Mesodermal cell (in vitro differentiated cells): ENCODE data around the gene CDK6.
A peak's percentile ranks its signal among the peaks of the same experiment; 100 is the strongest.
"Not testable (repeated sequence)": the region's sequence is repeated elsewhere in the genome, so short reads cannot be mapped to it uniquely, and the experiment has no call there.

Experiments
- H3K27ac ChIP-seq: 2 replicates; pipeline ENCODE4 v1.7.0; 2013; ENCODE audit warnings: mild to moderate bottlenecking, low read depth, low read length, moderate library complexity; ENCODE audit not compliant: severe bottlenecking
- H3K36me3 ChIP-seq: 2 replicates; pipeline ENCODE4 v1.7.1; 2013; ENCODE audit warnings: mild to moderate bottlenecking, low read length, moderate library complexity; ENCODE audit not compliant: control insufficient read depth, insufficient read depth
- H3K4me1 ChIP-seq: one replicate; pipeline ENCODE4 v1.7.1; 2013; ENCODE audit warnings: mild to moderate bottlenecking, low read length; ENCODE audit not compliant: insufficient read depth, control insufficient read depth, poor library complexity, severe bottlenecking
- H3K4me3 ChIP-seq: 2 replicates; pipeline ENCODE4 v1.7.0; 2013; ENCODE audit warnings: low read length, control low read depth, mild to moderate bottlenecking; ENCODE audit not compliant: insufficient read depth, poor library complexity, severe bottlenecking; ENCODE audit errors: extremely low read depth
- H3K9me3 ChIP-seq: 2 replicates; pipeline ENCODE4 v1.7.1; 2013; ENCODE audit warnings: mild to moderate bottlenecking, low read length, moderate library complexity; ENCODE audit not compliant: control insufficient read depth
- WGBS, 2 experiments: methylation state at CpG; one replicate each; pipeline ENCODE4 v1.1.5; 2013; ENCODE audit warnings: missing lambda C conversion rate in 2 of 2; ENCODE audit not compliant: insufficient coverage in 2 of 2; 5-methylcytosine and 5-hydroxymethylcytosine counted together

The CDK6 gene

GRCh38 chr7:92761391-92762097, 74.8 kb downstream of the CDK6 start:
- Histone ChIP-seq H3K36me3 (peaks cover 31% of the 10 kb centered on the region), H3K27ac (peak overlapping the region; percentile 1), H3K4me3 (no peak overlapping the region)

GRCh38 chr7:92758796-92759431, 77.5 kb downstream of the CDK6 start:
- H3K4me1 ChIP-seq: peaks cover 25% of the 10 kb centered on the region
- peaks cover 23% of the 10 kb centered on the region for H3K36me3 ChIP-seq
- no peak overlapping the region for H3K4me3 ChIP-seq
- 100% methylated on average over 1 of the region's 2 CpGs; no CpG with 5 or more reads in 1 of the 2 experiments for WGBS, 2 experiments
- peak overlapping the region; percentile 41 for H3K27ac ChIP-seq
- H3K9me3 ChIP-seq: no peaks in the 10 kb centered on the region

More at GRCh38 chr7:92761391-92762097, 74.8 kb downstream of the CDK6 start:
- Histone ChIP-seq H3K4me1 (peaks cover 30% of the 10 kb centered on the region), H3K9me3 (no peaks in the 10 kb centered on the region)

- WGBS, 2 experiments: 92% methylated on average over 2 of the region's 3 CpGs; no CpG with 5 or more reads in 1 of the 2 experiments
- not testable (repeated sequence) for H3K27ac ChIP-seq, H3K4me3 ChIP-seq, H3K9me3 ChIP-seq
- H3K4me1 ChIP-seq: peaks cover 25% of the 10 kb centered on the region
- H3K36me3 ChIP-seq: peaks cover 18% of the 10 kb centered on the region
Observed at GRCh38 chr7:92757311-92757910, 79.0 kb downstream of the CDK6 start.

- no peak overlapping the region for H3K4me3 ChIP-seq
- peaks cover 14% of the 10 kb centered on the region for H3K36me3 ChIP-seq
- no peaks in the 10 kb centered on the region for H3K9me3 ChIP-seq
- 88 to 92% methylated on average over 1 of the region's 4 CpGs for WGBS, 2 experiments
- H3K27ac ChIP-seq: peak overlapping the region; percentile 78
- H3K4me1 ChIP-seq: peaks cover 30% of the 10 kb centered on the region
Observed at GRCh38 chr7:92755680-92756079, 80.7 kb downstream of the CDK6 start.

- H3K9me3 ChIP-seq: no peaks in the 10 kb centered on the region
- H3K4me3 ChIP-seq: no peak overlapping the region
- H3K27ac ChIP-seq: peak overlapping the region; percentile 78
- H3K4me1 ChIP-seq: peaks cover 36% of the 10 kb centered on the region
- peaks cover 14% of the 10 kb centered on the region for H3K36me3 ChIP-seq
- WGBS, 2 experiments: 65 to 74% methylated on average over 4 to 6 of the region's 9 CpGs
Observed at GRCh38 chr7:92754919-92755581, 81.3 kb downstream of the CDK6 start.

GRCh38 chr7:92753614-92754013, 82.8 kb downstream of the CDK6 start:
- 80 to 90% methylated on average over 1 to 3 of the region's 3 CpGs for WGBS, 2 experiments
- peaks cover 36% of the 10 kb centered on the region for H3K4me1 ChIP-seq
- peaks cover 7% of the 10 kb centered on the region for H3K36me3 ChIP-seq
- H3K27ac ChIP-seq: no peak overlapping the region
- no peak overlapping the region for H3K4me3 ChIP-seq
- no peaks in the 10 kb centered on the region for H3K9me3 ChIP-seq

- no peak overlapping the region for H3K4me3 ChIP-seq
Observed at GRCh38 chr7:92751902-92752901, 84.2 kb downstream of the CDK6 start.

GRCh38 chr7:92750946-92751345, 85.4 kb downstream of the CDK6 start:
- peaks cover 47% of the 10 kb centered on the region for H3K4me1 ChIP-seq
- H3K36me3 ChIP-seq: peaks cover 4% of the 10 kb centered on the region
- H3K9me3 ChIP-seq: no peaks in the 10 kb centered on the region
- no CpG with 5 or more reads among the region's 6 CpGs for WGBS, 2 experiments
- H3K4me3 ChIP-seq: no peak overlapping the region
- peak overlapping the region; percentile 13 for H3K27ac ChIP-seq

More at GRCh38 chr7:92751902-92752901, 84.2 kb downstream of the CDK6 start:
- H3K27ac ChIP-seq: peak overlapping the region; percentile 72
- H3K9me3 ChIP-seq: no peaks in the 10 kb centered on the region
- H3K4me1 ChIP-seq: peaks cover 46% of the 10 kb centered on the region
- WGBS, 2 experiments: 90 to 100% methylated on average over 1 of the region's 4 CpGs
- H3K36me3 ChIP-seq: no peaks in the 10 kb centered on the region

- Histone ChIP-seq H3K4me1 (peaks cover 46% of the 10 kb centered on the region), H3K27ac (no peak overlapping the region), H3K36me3 (peaks cover 8% of the 10 kb centered on the region), H3K4me3 (no peak overlapping the region), H3K9me3 (no peaks in the 10 kb centered on the region)
- WGBS, 2 experiments: 67 to 100% methylated on average over 1 to 2 of the region's 4 CpGs
Observed at GRCh38 chr7:92750447-92750839, 85.9 kb downstream of the CDK6 start.
